Neural progenitor cell (in vitro differentiated cells): ENCODE data around the gene FASN. TPM values are rescaled to one million over a fixed set of nuclear protein-coding genes. Genes with fewer than 3 reads are reported as not detected.

ENCODE experiments used
- DNase-seq: peaks from one replicate; pipeline ENCODE4 v3.0.0-alpha.2; 2016; ENCODE audit warnings: low spot score
- H2AFZ ChIP-seq: fragments of 200-600 bp; sonication (generic); replicated peaks from 2 replicates; pipeline ENCODE4 v1.6.1; 2016; ENCODE audit warnings: antibody characterized with exemption
- H3F3A ChIP-seq: fragments of 200-600 bp; sonication (generic); 2 replicates; pipeline ENCODE4 v1.6.1; 2016; ENCODE audit warnings: antibody characterized with exemption, low read depth
- H3K27ac ChIP-seq: fragments of 200-600 bp; sonication (generic); 2 replicates; pipeline ENCODE4 v1.5.1; 2016; ENCODE audit warnings: mild to moderate bottlenecking
- H3K27me3 ChIP-seq: fragments of 200-600 bp; sonication (generic); 2 replicates; pipeline ENCODE4 v1.6.1; 2016; ENCODE audit warnings: mild to moderate bottlenecking, moderate library complexity
- H3K36me3 ChIP-seq: fragments of 200-600 bp; sonication (generic); 2 replicates; pipeline ENCODE4 v1.5.1; 2016
- H3K4me1 ChIP-seq: fragments of 200-600 bp; sonication (generic); 2 replicates; pipeline ENCODE4 v1.6.1; 2016; ENCODE audit warnings: mixed run types
- H3K4me2 ChIP-seq: fragments of 200-600 bp; sonication (generic); 2 replicates; pipeline ENCODE4 v1.6.1; 2016
- H3K4me3 ChIP-seq: fragments of 200-600 bp; sonication (generic); 2 replicates; pipeline ENCODE4 v1.5.1; 2016
- H3K79me2 ChIP-seq: fragments of 200-600 bp; sonication (generic); 2 replicates; pipeline ENCODE4 v1.6.1; 2016; ENCODE audit warnings: low read depth
- H3K9ac ChIP-seq: fragments of 200-600 bp; sonication (generic); 2 replicates; pipeline ENCODE4 v1.6.1; 2016
- H3K9me3 ChIP-seq: fragments of 200-600 bp; sonication (generic); 2 replicates; pipeline ENCODE4 v1.5.1; 2016; ENCODE audit warnings: low read depth
- H4K20me1 ChIP-seq: fragments of 200-600 bp; sonication (generic); 2 replicates; pipeline ENCODE4 v1.6.1; 2016; ENCODE audit warnings: low read depth
- H3K27ac Mint-ChIP-seq: 3 replicates; pipeline ENCODE4 v1.8.0; 2021; ENCODE audit warnings: mixed read lengths
- H3K27me3 Mint-ChIP-seq: 2 replicates; pipeline ENCODE4 v1.8.0; 2022; ENCODE audit warnings: low read depth, mild to moderate bottlenecking, inconsistent platforms, moderate library complexity, mixed read lengths; ENCODE audit not compliant: insufficient read depth
- H3K36me3 Mint-ChIP-seq: 3 replicates; pipeline ENCODE4 v1.8.0; 2021; ENCODE audit warnings: mixed read lengths
- H3K4me1 Mint-ChIP-seq: 3 replicates; pipeline ENCODE4 v1.8.0; 2021; ENCODE audit warnings: mixed read lengths
- H3K4me3 Mint-ChIP-seq: 3 replicates; pipeline ENCODE4 v1.8.0; 2021; ENCODE audit warnings: mild to moderate bottlenecking, moderate library complexity, mixed read lengths
- H3K9me3 Mint-ChIP-seq: 3 replicates; pipeline ENCODE4 v1.8.0; 2020; ENCODE audit warnings: mixed read lengths
- EZH2 ChIP-seq: fragments of 200-600 bp; sonication (generic); IDR thresholded peaks from 2 replicates; pipeline ENCODE4 v1.6.1; 2017; ENCODE audit warnings: antibody characterized with exemption, mild to moderate bottlenecking, moderate library complexity
- EZH2phosphoT487 ChIP-seq: fragments of 200-600 bp; sonication (generic); IDR thresholded peaks from 2 replicates; pipeline ENCODE4 v1.6.1; 2017; ENCODE audit warnings: antibody characterized with exemption
- total RNA-seq: library from RNA; depleted of rRNA; stranded (reverse); fragments of >200 nt; gene quantifications from 2 replicates; pipeline ENCODE4 v1.2.3, GENCODE V29; 2015; ENCODE audit warnings: low replicate concordance
- TF ChIP-seq, protein P1 (sequence below): fragments of 200-600 bp; sonication (generic); IDR thresholded peaks from 2 replicates; pipeline ENCODE4 v1.5.1; 2017; ENCODE audit warnings: antibody characterized with exemption, mild to moderate bottlenecking

The FASN gene
- total RNA-seq, 1 donor from 2014 or later, result 77.9 TPM

GRCh38 chr17:82028966-82029365 lies 69.1 kb downstream of the FASN start:
- no peak for DNase-seq
- no peaks in the 10 kb centered on the region for H3K36me3 ChIP-seq
- Mint-ChIP-seq H3K27me3 (peaks cover 12% of the 10 kb centered on the region), H3K36me3 (no peaks in the 10 kb centered on the region), H3K27ac (no peak overlapping the region), H3K4me3 (no peak overlapping the region), H3K4me1 (peaks cover 10% of the 10 kb centered on the region), H3K9me3 (no peaks in the 10 kb centered on the region)
- no peak overlapping the region for H3K27ac ChIP-seq
- TF ChIP-seq EZH2 (no peak), EZH2phosphoT487 (no peak)
- TF ChIP-seq, protein P1, sequence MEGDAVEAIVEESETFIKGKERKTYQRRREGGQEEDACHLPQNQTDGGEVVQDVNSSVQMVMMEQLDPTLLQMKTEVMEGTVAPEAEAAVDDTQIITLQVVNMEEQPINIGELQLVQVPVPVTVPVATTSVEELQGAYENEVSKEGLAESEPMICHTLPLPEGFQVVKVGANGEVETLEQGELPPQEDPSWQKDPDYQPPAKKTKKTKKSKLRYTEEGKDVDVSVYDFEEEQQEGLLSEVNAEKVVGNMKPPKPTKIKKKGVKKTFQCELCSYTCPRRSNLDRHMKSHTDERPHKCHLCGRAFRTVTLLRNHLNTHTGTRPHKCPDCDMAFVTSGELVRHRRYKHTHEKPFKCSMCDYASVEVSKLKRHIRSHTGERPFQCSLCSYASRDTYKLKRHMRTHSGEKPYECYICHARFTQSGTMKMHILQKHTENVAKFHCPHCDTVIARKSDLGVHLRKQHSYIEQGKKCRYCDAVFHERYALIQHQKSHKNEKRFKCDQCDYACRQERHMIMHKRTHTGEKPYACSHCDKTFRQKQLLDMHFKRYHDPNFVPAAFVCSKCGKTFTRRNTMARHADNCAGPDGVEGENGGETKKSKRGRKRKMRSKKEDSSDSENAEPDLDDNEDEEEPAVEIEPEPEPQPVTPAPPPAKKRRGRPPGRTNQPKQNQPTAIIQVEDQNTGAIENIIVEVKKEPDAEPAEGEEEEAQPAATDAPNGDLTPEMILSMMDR, result no peak
- peaks cover 10% of the 10 kb centered on the region for H3K4me1 ChIP-seq
- peaks cover 9% of the 10 kb centered on the region for H3K27me3 ChIP-seq
- no peak overlapping the region for H3K9ac ChIP-seq
- peaks cover 26% of the 10 kb centered on the region for H4K20me1 ChIP-seq
- no peak overlapping the region for H3K4me3 ChIP-seq
- H3K79me2 ChIP-seq, result peaks cover 8% of the 10 kb centered on the region
- peaks cover 18% of the 10 kb centered on the region for H3F3A ChIP-seq
- H3K4me2 ChIP-seq, result no peak overlapping the region
- no peak overlapping the region for H2AFZ ChIP-seq
- no peaks in the 10 kb centered on the region for H3K9me3 ChIP-seq

Other genes starting within 250 kb of the FASN start
- 203 and 344 TPM in 2 replicates for gene P4HB, start 237.7 kb downstream of the FASN start, total RNA-seq
- 25.1 and 47.9 TPM in 2 replicates for gene ARHGDIA, start 226.9 kb downstream of the FASN start, total RNA-seq
- gene ALYREF, start 206.7 kb downstream of the FASN start, total RNA-seq, result 140 and 156 TPM in 2 replicates
- gene ANAPC11, start 206.5 kb downstream of the FASN start, total RNA-seq, result 100 and 220 TPM in 2 replicates
- 2.8 TPM in 1 of 2 replicates, not detected in the other for gene NPB, start 196.0 kb downstream of the FASN start, total RNA-seq
- gene PCYT2, start 186.8 kb downstream of the FASN start, total RNA-seq, result 6.8 and 17.0 TPM in 2 replicates
- 5.1 and 15.2 TPM in 2 replicates for gene SIRT7, start 180.1 kb downstream of the FASN start, total RNA-seq
- 8.1 and 12.9 TPM in 2 replicates for gene MAFG, start 170.5 kb downstream of the FASN start, total RNA-seq
- 32.6 and 72.2 TPM in 2 replicates for gene PYCR1, start 160.9 kb downstream of the FASN start, total RNA-seq
- 0.11 TPM in 1 of 2 replicates, not detected in the other for gene MYADML2, start 151.0 kb downstream of the FASN start, total RNA-seq
- gene NOTUM, start 137.0 kb downstream of the FASN start, total RNA-seq, result 0.25 TPM in 1 of 2 replicates, not detected in the other
- 13.1 and 40.9 TPM in 2 replicates for gene ASPSCR1, start 120.6 kb downstream of the FASN start, total RNA-seq
- gene CENPX, start 75.4 kb downstream of the FASN start, total RNA-seq, result 53.0 and 85.0 TPM in 2 replicates
- 15.4 and 46.7 TPM in 2 replicates for gene LRRC45, start 74.9 kb downstream of the FASN start, total RNA-seq
- gene RAC3, start 66.6 kb downstream of the FASN start, total RNA-seq, result 31.6 and 81.2 TPM in 2 replicates
- gene DCXR, start 60.5 kb downstream of the FASN start, total RNA-seq, result 36.5 and 64.9 TPM in 2 replicates
- gene RFNG, start 46.4 kb downstream of the FASN start, total RNA-seq, result 13.6 and 41.0 TPM in 2 replicates
- gene GPS1, start 46.3 kb downstream of the FASN start, total RNA-seq, result 86.6 and 174 TPM in 2 replicates
- gene DUS1L, start 32.4 kb downstream of the FASN start, total RNA-seq, result 54.5 and 76.6 TPM in 2 replicates
- gene CCDC57, start 114.6 kb upstream of the FASN start, total RNA-seq, result 15.0 and 29.8 TPM in 2 replicates
- gene SLC16A3, start 130.8 kb upstream of the FASN start, total RNA-seq, result 21.0 and 82.9 TPM in 2 replicates
- 41.5 and 60.7 TPM in 2 replicates for gene CSNK1D, start 175.5 kb upstream of the FASN start, total RNA-seq
- gene CD7, start 219.4 kb upstream of the FASN start, total RNA-seq, result 0.62 TPM in 1 of 2 replicates, not detected in the other
- 0.12 TPM in 1 of 2 replicates, not detected in the other for gene SECTM1, start 235.5 kb upstream of the FASN start, total RNA-seq